Bronchial epithelial cell (primary cell): ENCODE results near the gene TBCD. TPM values are rescaled to one million over a fixed set of nuclear protein-coding genes. Genes with fewer than 3 reads are reported as not detected.

Source experiments
- DNase-seq: peaks from one replicate; pipeline ENCODE4 v3.0.0-alpha.2; 2010; ENCODE audit warnings: low read depth
- FAIRE-seq: peaks from 2 replicates; lab custom pipeline; 2011; peaks lifted over from hg19 to GRCh38; lab: Jason Lieb, UNC
- H3K27me3 ChIP-seq: 2 replicates; pipeline ENCODE4 v1.5.1; 2011; ENCODE audit warnings: low read length; ENCODE audit not compliant: control insufficient read depth, insufficient read depth
- H3K36me3 ChIP-seq: 2 replicates; pipeline ENCODE4 v1.5.1; 2011; ENCODE audit warnings: low read length; ENCODE audit not compliant: control insufficient read depth, insufficient read depth
- H3K4me3 ChIP-seq: 2 replicates; pipeline ENCODE4 v1.5.1; 2011; ENCODE audit warnings: mild to moderate bottlenecking, low read depth, low read length, control low read depth
- CTCF ChIP-seq: IDR thresholded peaks from 2 replicates; pipeline ENCODE4 v1.5.1; 2011; ENCODE audit warnings: mild to moderate bottlenecking, moderate library complexity, low read length, control low read depth, inconsistent platforms; ENCODE audit not compliant: insufficient read depth, severe bottlenecking
- total RNA-seq: library from RNA; depleted of rRNA; stranded (reverse); fragments of >200 nt; gene quantifications from 2 replicates; pipeline ENCODE4 v1.2.1, GENCODE V29; 2014

Gene TBCD
- total RNA-seq, 1 donor from 2014 or later = 22.6 TPM

- no peak for TF ChIP-seq CTCF
- H3K4me3 ChIP-seq = no peak overlapping the region
- DNase-seq = peak; percentile 60
- H3K36me3 ChIP-seq = peaks cover 12% of the 10 kb centered on the region
- H3K27me3 ChIP-seq = no peaks in the 10 kb centered on the region
- no peak for FAIRE-seq
Observed at GRCh38 chr17:82932518-82933310, 180.8 kb downstream of the TBCD start.

DNA sequence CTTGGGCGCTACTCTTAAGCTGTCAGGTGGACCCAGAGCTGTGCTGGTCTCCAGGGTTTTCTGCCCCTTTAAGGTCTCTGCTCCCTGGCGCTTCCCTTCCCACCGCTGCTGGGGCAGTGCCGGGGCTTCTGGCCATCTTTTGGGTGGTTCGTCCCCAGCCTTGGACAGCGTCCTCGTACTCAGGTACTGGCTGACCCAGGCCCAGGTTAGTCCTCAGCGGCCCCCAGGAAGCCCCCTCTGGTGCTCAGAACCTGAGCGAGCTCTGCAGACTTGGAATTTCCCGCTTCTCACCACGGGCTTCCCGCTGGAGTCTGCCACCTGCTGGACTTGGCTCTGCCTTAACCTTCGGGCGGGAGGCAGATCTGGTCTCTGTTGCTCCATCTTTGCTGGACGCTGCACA is 182.0 kb downstream of the TBCD start:
- Histone ChIP-seq H3K27me3 (no peaks in the 10 kb centered on the region), H3K36me3 (peaks cover 12% of the 10 kb centered on the region), H3K4me3 (no peak overlapping the region)
- DNase-seq = no peak
- FAIRE-seq = no peak
- peak; percentile 5 for TF ChIP-seq CTCF

GRCh38 chr17:82935966-82936767 is 184.3 kb downstream of the TBCD start:
- H3K4me3 ChIP-seq = no peak overlapping the region
- DNase-seq (no peak), FAIRE-seq (no peak)
- TF ChIP-seq CTCF = no peak
- H3K36me3 ChIP-seq = peaks cover 10% of the 10 kb centered on the region
- H3K27me3 ChIP-seq = no peaks in the 10 kb centered on the region

DNA sequence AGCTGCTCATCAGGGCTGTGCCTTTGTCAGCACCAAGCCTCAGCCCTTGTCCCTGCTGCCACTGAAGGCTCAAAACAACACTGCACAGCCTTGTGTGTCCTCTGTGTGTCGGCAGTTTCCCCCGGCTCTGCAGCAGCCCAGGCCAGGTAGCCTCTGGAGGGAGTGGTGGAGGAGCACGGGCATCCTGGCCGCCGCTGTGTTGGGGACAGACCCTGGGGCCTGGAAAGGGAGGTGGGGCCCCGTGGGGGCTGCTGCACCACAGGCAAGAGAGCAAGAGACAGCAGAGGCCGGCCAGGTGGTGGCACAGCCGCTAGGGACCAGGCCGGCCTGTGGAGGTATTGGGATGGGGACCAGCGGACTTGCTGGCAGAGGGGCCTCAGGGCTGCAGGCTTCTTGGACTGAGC is 184.9 kb downstream of the TBCD start:
- no peak for TF ChIP-seq CTCF
- DNase-seq (no peak), FAIRE-seq (no peak)
- no peak overlapping the region for H3K4me3 ChIP-seq
- H3K27me3 ChIP-seq = no peaks in the 10 kb centered on the region
- H3K36me3 ChIP-seq = peaks cover 12% of the 10 kb centered on the region

GRCh38 chr17:82937411-82938371 is 185.8 kb downstream of the TBCD start:
- peaks cover 17% of the 10 kb centered on the region for H3K36me3 ChIP-seq
- DNase-seq (no peak), FAIRE-seq (no peak)

More at GRCh38 chr17:82937411-82938371, 185.8 kb downstream of the TBCD start:
- TF ChIP-seq CTCF = no peak
- Histone ChIP-seq H3K4me3 (no peak overlapping the region), H3K27me3 (no peaks in the 10 kb centered on the region)
